Neural crest cell (in vitro differentiated cells): Measurements from ENCODE around the gene ZNF532. TPM values are rescaled to one million over a fixed set of nuclear protein-coding genes. Genes with fewer than 3 reads are reported as not detected.

Source experiments
- DNase-seq: peaks from one replicate; pipeline ENCODE4 v3.0.0; 2021; ENCODE audit warnings: low read depth, mixed read lengths, low spot score
- H3K27ac Mint-ChIP-seq: one replicate; pipeline ENCODE4 v1.8.0; 2021; ENCODE audit warnings: mild to moderate bottlenecking, mixed read lengths; ENCODE audit not compliant: unreplicated experiment
- H3K27me3 Mint-ChIP-seq: 2 replicates; pipeline ENCODE4 v1.8.0; 2021; ENCODE audit warnings: low read depth, mild to moderate bottlenecking, mixed read lengths
- H3K36me3 Mint-ChIP-seq: 2 replicates; pipeline ENCODE4 v1.8.0; 2021; ENCODE audit warnings: low read depth, mild to moderate bottlenecking, mixed read lengths
- H3K4me1 Mint-ChIP-seq: 2 replicates; pipeline ENCODE4 v1.8.0; 2021; ENCODE audit warnings: mixed read lengths
- H3K4me3 Mint-ChIP-seq: one replicate; pipeline ENCODE4 v1.8.0; 2021; ENCODE audit warnings: mild to moderate bottlenecking, mixed read lengths
- H3K9me3 Mint-ChIP-seq: 2 replicates; pipeline ENCODE4 v1.8.0; 2021; ENCODE audit warnings: mixed read lengths
- CTCF ChIP-seq: fragments of 200-600 bp; sonication (generic); conservative IDR thresholded peaks from 2 replicates; pipeline ENCODE4 v1.5.0; 2021; ENCODE audit warnings: antibody characterized with exemption, mild to moderate bottlenecking
- total RNA-seq: library from RNA; stranded (reverse); gene quantifications from 2 replicates; pipeline ENCODE4 v1.2.1, GENCODE V29; 2021

ZNF532 gene
- total RNA-seq, 1 donor from 2014 or later, result 171 TPM

DNA sequence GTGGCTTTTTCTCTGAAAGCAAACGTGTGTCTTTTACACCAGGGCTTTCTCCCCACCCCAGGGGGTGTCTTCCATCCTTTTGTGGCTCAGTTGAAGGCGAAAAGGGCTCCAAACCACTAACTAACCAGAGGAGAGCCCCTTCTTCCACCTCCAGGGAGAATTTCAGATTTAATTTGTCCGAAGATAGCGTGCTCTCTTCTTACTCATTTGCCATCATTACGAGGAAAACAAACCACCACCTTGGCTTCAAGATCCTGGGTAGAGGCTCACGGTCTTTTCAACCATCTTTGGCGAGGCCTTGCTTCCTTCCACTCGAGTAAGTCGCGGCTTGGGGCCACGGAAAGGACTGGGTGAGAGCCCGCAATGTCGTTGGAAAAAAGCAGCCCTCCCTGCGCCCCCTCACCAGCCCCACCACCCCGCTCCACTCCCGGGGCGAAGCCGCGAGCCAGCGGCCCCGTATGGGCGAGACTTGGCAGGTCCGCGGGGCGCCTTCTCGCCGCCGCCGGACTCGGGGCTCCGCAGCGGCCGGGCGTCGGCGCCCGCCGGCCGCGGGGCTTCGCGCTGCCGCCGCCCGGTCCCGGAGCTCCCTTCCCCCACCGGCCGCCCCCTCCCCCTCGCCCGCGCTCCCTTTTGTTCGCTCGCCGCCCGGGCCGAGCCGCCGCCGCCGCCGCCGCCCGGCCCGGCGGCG, 1.7 kb upstream of the ZNF532 start:
- peaks cover 22% of the 10 kb centered on the region for H3K36me3 Mint-ChIP-seq
- peak; percentile 33 for DNase-seq

GRCh38 chr18:58863539-58864145, 1.0 kb upstream of the ZNF532 start:
- H3K9me3 Mint-ChIP-seq, result peaks cover 5% of the 10 kb centered on the region
- H3K36me3 Mint-ChIP-seq, result peaks cover 28% of the 10 kb centered on the region
- TF ChIP-seq CTCF, result no peak
- peaks cover 84% of the 10 kb centered on the region for H3K4me1 Mint-ChIP-seq
- peak; percentile 46 for DNase-seq
- H3K27ac Mint-ChIP-seq, result peak overlapping the region; percentile 88
- no peaks in the 10 kb centered on the region for H3K27me3 Mint-ChIP-seq
- peak overlapping the region; percentile 70 for H3K4me3 Mint-ChIP-seq

More for the DNA sequence above, 1.7 kb upstream of the ZNF532 start:
- no peak for TF ChIP-seq CTCF
- peak overlapping the region; percentile 91 for H3K4me3 Mint-ChIP-seq
- H3K4me1 Mint-ChIP-seq, result peaks cover 87% of the 10 kb centered on the region
- peak overlapping the region; percentile 99 for H3K27ac Mint-ChIP-seq
- H3K27me3 Mint-ChIP-seq, result no peaks in the 10 kb centered on the region
- H3K9me3 Mint-ChIP-seq, result peaks cover 5% of the 10 kb centered on the region

- peaks cover 35% of the 10 kb centered on the region for H3K36me3 Mint-ChIP-seq
- H3K4me3 Mint-ChIP-seq, result peak overlapping the region; percentile 87
- H3K27me3 Mint-ChIP-seq, result no peaks in the 10 kb centered on the region
- peaks cover 79% of the 10 kb centered on the region for H3K4me1 Mint-ChIP-seq
- TF ChIP-seq CTCF, result no peak
- DNase-seq, result no peak
- H3K9me3 Mint-ChIP-seq, result peaks cover 3% of the 10 kb centered on the region
- peak overlapping the region; percentile 99 for H3K27ac Mint-ChIP-seq
These were observed 435 bp downstream of the ZNF532 start for GRCh38 chr18:58865033-58865590.

GRCh38 chr18:58865701-58866065, 1.0 kb downstream of the ZNF532 start:
- no peak for DNase-seq
- Mint-ChIP-seq H3K4me1 (peaks cover 79% of the 10 kb centered on the region), H3K27ac (peak overlapping the region; percentile 99), H3K27me3 (no peaks in the 10 kb centered on the region), H3K36me3 (peaks cover 40% of the 10 kb centered on the region), H3K4me3 (peak overlapping the region; percentile 87), H3K9me3 (peaks cover 3% of the 10 kb centered on the region)
- no peak for TF ChIP-seq CTCF

DNA sequence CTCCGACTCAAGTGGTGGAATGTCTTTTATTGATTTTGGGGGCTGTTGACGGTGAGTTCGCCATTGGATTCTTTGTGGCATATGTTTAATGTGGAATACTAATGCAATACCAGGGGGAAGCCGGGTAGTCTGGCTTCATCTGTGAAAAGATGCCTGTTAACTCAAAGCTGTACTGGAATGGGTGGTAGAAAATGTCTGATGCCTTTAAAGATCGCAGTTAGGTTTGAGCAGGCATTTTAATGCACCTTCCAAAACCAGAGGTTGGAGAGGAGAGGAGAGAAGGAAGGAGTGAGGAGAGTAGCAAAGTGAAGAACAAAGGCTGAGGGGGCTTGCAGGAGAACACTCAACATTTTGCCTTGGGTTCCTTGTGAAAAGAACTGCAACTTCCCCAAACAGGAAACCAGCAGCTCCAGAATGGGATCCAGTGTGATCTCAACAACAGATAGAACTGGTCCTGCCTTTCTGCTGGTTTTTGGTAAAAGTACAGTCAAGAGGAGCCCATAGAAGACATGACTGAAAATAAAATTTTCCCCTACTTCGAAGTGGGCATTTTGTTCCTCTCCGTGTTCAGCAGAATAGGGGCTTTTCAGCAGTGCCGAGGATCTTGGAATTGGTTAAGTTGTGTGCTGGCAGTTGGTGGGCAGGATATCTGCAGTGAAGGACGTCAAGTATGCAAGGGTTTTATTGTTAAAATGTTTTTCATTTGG, 1.5 kb downstream of the ZNF532 start:
- Mint-ChIP-seq H3K27me3 (no peaks in the 10 kb centered on the region), H3K4me1 (peaks cover 77% of the 10 kb centered on the region), H3K27ac (peak overlapping the region; percentile 99), H3K9me3 (peaks cover 3% of the 10 kb centered on the region), H3K4me3 (peak overlapping the region; percentile 87), H3K36me3 (peaks cover 41% of the 10 kb centered on the region)
- no peak for DNase-seq
- no peak for TF ChIP-seq CTCF
